ENCODE data around the gene DYRK3. TPM values are rescaled to one million over a fixed set of nuclear protein-coding genes. Genes with fewer than 3 reads are reported as not detected.
"Not testable (repeated sequence)": the region's sequence is repeated elsewhere in the genome, so short reads cannot be mapped to it uniquely, and the experiment has no call there.

The DYRK3 gene
- 14.1 and 15.5 TPM in 2 replicates for total RNA-seq (2014; rRNA removed; shearing (Covaris generic))
- 9.2 and 10.9 TPM in 2 replicates for polyA plus RNA-seq (2014; cell fraction: nucleus; rRNA removed)

DNA sequence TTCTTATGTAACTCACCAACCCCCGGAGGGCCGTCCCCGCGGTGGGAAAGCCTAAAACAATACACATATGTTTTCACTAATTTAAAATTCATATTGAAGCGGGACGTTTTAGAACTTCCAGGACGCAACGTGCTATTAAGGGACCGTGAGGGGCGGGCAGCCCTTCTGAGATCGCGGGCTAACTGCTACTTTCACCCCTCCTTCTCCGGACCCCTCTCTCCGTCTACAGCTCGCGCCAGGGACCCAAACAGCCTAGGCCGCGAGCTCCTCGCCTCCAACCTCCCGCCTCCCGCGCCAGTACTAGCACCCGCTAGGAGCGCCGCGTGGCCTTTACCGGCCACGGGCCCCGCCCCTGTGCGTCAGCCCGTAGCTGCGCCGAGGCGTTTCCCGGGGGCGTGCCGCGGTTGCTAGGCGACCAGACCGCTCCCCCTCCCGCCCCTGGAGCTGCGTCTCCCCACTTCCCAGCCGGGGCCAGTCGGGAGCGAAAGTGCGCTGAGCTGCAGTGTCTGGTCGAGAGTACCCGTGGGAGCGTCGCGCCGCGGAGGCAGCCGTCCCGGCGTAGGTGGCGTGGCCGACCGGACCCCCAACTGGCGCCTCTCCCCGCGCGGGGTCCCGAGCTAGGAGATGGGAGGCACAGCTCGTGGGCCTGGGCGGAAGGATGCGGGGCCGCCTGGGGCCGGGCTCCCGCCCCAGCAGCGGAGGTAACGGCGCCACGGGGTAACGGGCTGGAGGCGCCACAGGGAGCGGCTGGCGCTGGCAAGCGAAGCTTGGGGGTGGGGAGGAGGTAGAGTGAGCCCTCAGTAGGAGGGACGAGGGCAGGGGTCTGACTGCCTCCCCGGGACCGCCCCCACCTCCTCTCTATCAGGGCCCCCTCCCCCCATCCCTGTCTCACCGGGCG is at the start of gene DYRK3:
TSS of gene DYRK3 (plus strand) at position 457 of the 898 bp plus-strand sequence. CDS start at position 625, 168 bp downstream.
- peak; percentile 94 for DNase-seq (ENCODE audit: extremely low read depth, low read depth)

DNA sequence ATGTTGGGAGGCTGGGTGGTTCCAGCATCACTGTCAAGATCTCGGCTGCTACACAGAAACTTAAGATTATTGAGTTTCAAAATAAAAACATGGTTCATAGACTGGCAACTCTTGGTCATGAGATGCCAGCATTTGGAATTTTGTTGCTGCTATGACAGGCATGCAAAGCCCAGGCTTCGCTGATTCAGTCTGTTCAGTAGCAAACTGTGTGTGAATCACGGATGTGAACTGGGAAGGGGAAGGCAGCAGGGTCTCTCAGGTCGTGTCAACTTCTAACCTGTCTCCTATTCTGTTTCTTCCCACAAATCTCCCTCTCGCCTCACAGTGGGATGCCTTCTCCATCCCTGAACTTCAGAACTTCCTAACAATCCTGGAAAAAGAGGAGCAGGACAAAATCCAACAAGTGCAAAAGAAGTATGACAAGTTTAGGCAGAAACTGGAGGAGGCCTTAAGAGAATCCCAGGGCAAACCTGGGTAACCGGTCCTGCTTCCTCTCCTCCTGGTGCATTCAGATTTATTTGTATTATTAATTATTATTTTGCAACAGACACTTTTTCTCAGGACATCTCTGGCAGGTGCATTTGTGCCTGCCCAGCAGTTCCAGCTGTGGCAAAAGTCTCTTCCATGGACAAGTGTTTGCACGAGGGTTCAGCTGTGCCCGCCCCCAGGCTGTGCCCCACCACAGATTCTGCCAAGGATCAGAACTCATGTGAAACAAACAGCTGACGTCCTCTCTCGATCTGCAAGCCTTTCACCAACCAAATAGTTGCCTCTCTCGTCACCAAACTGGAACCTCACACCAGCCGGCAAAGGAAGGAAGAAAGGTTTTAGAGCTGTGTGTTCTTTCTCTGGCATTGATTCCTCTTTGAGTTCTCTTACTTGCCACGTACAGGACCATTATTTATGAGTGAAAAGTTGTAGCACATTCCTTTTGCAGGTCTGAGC is 48.6 kb upstream of the DYRK3 start:
- DNase-seq (ENCODE audit: extremely low read depth, low read depth): no peak

DNA sequence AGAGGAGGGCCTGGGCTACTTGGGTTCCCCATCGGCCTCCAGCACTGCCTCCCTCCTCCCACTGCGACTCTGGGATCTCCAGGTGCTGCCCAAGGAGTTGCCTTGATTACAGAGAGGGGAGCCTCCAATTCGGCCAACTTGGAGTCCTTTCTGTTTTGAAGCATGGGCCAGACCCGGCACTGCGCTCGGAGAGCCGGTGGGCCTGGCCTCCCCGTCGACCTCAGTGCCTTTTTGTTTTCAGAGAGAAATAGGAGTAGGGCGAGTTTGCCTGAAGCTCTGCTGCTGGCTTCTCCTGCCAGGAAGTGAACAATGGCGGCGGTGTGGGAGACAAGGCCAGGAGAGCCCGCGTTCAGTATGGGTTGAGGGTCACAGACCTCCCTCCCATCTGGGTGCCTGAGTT is 47.4 kb upstream of the DYRK3 start:
- DNase-seq (ENCODE audit: extremely low read depth, low read depth): no peak

DNA sequence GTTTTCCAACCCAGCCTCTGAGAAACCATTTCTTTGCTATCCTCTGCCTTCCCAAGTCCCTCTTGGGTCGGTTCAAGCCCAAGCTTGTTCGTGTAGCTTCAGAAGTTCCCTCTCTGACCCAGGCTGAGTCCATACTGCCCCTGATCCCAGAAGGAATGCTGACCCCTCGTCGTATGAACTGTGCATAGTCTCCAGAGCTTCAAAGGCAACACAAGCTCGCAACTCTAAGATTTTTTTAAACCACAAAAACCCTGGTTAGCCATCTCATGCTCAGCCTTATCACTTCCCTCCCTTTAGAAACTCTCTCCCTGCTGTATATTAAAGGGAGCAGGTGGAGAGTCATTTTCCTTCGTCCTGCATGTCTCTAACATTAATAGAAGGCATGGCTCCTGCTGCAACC is 46.8 kb upstream of the DYRK3 start:
- DNase-seq (ENCODE audit: extremely low read depth, low read depth): no peak

DNA sequence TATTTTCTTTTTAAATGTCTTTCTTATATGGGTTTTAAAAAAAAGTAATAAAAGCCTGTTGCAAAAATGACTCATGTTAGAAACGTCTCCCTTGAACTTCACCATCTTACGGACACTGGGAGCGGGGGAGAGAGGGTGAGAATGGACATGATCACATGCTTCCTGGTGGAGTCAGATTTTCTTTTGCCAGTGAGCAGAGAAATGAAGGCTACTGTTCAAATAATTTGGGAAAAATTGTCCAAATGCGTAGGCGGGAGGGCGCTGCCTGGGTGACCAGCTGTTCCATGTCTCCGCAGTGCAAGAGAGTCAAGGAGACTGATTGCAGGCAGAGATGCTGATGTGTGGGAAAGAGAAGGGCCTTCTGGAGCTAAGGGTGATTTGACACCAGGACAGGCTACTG is 46.1 kb upstream of the DYRK3 start:
- DNase-seq (ENCODE audit: extremely low read depth, low read depth): no peak

DNA sequence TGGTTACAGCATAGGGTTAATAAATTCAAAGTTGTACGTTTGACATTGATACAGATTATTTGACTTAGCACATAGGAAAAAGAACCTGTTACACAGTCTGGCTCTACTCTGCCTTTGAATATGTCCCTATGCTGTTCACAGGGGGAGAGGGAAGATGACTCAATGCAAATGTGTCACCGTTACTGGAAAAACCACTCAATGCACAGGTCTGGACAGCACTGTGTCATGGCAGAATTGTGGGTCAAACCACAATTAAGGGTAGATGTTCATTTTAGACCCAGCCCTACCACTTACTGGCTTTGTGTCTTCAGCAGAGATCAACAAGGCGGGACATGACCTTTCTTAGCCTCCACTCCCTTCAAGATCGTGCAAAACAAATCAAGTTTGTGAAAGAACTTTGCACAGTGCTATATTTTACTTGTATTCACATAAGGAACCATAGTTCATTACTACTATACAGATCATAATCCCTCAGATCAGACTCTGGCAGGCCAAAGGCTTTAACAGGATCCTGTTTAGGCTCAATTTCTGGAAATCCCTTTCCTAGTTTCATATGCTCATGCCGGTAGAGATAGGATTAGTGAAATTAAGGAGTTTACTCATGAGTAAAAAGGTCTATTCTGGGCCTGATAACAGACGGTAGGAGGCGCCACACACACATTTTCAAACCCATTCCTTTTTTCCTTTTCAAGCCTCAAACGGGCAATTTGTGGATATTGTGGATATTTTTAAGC is 45.1 kb upstream of the DYRK3 start:
- DNase-seq (ENCODE audit: extremely low read depth, low read depth): no peak

DNA sequence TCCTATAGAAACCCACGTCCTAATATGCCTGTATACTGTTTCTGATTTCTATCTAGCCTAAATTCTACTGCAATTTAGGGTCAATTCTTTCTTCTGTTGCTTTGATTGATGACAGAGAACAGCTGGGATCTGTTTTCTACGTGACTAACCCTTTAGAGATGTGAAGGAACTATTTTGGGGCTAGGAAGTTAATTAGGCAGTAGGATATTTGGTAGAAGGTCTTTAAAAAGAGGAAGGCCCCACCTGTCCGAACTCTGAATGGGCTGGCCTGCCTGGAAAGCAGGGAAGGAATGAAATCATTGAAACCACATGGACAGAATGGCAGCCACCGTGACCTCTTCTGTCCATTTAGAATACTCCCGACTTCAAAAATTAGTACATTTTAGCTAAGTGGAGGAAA is 44.1 kb upstream of the DYRK3 start:
- DNase-seq (ENCODE audit: extremely low read depth, low read depth): no peak

DNA sequence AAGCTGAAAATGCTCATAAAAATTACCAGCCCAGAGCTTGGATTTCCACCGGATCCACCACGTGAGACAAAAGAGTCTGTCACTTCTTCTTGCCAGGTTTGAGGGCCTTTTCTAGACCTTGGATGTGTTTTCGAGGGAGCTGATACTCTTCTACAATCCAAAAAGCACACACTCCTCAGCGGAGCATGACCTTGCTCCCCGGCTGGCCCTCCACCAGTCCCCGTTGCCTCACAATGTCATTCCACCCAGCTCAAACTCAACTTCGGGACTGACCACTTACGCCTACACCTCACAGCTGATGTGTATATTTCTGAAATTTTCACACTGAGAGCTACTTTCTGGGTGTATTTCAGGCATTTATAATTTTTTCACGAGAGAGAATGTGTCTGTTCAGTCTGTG is 43.6 kb upstream of the DYRK3 start:
- DNase-seq (ENCODE audit: extremely low read depth, low read depth): no peak

DNA sequence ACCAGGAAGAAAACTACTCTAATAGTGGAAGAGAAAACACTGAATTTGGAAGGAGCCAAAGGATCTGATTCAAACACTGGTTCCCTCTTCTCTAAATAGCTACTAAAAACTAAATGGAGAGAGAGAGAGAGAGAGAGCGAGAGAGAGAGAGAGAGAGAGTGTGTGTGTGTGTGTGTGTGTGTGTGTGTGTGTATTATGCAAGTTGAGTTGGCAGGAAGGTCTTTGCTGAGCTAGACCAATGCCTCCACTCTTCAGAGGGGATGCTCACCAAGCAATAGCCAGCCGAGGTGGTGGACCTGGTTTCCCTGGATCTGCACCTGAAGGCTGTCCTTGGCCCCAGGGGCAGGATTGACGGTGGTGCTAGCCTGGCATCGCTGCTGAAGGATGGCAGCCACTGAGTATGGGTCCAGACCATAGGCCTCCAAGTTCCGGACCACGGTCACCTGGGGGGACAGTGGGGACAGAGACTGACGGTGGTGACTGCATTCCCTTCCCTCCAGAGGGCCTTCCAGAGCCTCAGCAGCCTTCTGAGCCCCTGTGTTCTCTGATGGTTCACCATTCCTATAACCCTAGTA is 41.9 kb upstream of the DYRK3 start:
- DNase-seq (ENCODE audit: extremely low read depth, low read depth): no peak

DNA sequence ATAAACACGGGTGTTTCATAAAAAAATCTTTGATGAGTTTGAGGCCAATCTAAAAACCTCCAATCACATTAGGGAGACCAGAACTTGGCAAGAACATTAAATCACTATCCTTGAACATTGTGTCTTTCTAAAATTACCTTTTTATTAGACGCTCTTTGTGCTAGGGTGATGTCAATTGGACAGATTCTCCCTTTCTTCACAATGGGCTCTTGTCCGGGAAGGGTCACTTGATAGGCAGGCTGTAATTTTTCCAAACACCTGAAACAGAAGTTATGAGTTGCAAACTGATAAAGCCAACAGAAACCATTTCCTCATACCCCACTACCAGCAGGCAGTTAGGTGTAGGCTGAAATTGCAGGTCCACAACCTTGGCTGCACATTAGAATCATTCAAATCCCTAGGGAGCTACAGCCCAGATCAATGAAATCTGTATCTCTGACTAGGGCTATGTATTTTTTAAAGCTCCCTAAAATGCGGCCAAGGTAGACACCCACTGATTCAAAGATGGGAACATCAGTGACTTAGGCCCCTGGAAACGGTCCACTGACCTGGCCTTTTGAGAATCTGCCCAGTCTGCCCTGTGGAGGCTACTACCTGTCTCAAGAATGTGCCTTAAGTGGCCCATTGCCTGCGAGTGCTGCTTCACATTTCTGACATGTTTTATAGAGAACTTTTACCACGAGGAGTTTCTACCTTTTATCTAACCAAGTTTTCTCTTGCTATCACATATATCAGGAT is 39.6 kb upstream of the DYRK3 start:
- DNase-seq (ENCODE audit: extremely low read depth, low read depth): no peak

DNA sequence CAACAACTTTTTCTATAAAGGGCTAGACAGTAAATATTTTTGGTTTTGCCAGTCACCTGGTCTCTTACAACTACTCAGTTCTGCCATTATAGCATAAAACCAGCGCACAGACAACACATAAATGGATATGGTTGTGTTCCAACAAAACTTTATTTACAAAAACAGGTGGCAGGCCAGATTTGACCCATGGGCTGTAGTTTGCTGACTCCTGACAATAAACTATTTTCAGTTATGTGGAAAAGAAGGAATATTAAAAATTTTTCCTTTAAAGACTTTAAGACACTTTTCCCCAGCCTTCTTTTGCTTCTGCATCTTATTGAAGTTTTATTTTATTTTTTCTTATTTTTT is 39.0 kb upstream of the DYRK3 start:
- no peak for DNase-seq (ENCODE audit: extremely low read depth, low read depth)

DNA sequence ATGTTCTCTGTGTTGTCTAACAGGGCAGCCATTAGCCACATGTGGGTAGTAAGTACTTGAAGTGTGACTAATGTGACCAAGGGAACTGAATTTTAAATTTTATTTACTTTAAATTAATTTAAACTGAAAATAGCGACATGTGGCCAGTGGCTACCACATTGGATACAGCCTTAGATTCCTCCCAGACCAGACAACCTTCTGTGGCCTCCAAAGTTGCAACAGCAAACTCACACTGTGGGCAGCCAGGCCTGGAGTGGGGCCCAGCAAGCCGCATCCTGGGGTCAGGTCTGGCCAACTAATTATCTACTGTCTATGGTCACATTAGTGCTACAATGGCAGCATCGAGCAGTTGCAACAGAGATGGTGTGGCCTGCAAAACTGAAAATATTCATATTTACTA is 34.8 kb upstream of the DYRK3 start:
- no peak for DNase-seq (ENCODE audit: extremely low read depth, low read depth)

DNA sequence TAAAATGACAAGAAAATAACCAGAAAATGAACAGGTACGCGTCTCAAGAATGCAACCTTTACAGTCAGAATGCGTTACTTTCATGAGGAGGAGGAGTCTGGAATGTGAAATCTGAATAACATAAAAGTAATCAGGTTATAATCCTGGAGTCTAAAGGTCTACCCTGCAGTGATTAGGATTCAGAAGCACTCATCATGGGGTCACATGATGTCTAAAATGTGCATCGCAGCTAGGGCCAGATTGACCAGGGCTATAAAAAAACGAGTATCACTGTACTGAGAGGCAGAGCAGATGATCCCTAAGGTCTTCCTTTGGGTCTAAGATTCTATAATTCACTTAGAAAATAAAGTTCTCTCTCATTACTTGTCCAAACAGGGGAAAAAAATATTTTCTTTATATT is 30.5 kb upstream of the DYRK3 start:
- DNase-seq (ENCODE audit: extremely low read depth, low read depth): no peak

DNA sequence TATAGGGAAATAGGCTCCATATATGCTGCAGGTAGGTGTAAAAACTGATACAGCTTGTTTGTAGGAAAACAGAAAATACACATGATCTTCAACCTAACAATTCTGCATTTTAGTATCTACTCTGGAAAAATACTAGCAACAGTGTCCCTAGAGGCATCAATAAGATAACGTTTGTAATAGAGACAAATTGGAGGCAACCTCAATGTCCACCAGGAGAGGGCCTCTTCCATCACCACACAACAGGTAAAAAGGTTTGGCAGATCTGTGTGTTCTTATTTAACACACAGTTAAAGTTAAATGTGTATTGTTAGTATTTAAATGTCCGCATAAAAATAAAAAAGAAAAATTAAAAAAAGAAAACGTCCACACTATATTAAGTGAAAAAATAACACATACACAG is 28.5 kb upstream of the DYRK3 start:
- DNase-seq (ENCODE audit: extremely low read depth, low read depth): peak; percentile 33

DNA sequence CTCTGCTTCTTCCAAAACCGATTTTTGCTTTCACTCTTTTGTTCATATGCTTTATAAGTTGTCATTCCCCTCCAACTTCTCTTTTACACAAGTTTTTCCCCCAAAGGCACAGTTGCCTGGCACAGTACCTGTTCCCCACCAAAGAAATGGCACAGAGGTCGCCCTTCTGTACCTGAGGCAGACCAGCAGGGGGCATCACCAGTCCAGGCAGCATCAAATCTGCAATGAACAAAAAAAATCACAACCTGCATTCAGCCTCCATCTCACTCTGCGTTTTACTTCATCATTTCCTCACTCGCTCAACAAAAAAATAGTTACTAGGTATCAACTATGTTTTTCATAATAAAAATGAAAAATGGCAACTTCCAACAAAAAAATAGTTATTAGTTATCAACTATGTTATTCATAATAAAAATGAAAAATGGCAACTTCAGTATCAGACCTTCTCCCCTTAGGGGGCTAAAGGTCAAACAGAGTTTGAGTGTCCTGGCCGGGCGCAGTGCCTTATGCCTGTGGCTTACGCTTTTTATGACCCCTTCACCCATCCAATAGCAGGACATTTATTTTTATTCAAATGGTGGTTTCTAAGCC is 27.1 kb upstream of the DYRK3 start:
- DNase-seq (ENCODE audit: extremely low read depth, low read depth): peak; percentile 46

DNA sequence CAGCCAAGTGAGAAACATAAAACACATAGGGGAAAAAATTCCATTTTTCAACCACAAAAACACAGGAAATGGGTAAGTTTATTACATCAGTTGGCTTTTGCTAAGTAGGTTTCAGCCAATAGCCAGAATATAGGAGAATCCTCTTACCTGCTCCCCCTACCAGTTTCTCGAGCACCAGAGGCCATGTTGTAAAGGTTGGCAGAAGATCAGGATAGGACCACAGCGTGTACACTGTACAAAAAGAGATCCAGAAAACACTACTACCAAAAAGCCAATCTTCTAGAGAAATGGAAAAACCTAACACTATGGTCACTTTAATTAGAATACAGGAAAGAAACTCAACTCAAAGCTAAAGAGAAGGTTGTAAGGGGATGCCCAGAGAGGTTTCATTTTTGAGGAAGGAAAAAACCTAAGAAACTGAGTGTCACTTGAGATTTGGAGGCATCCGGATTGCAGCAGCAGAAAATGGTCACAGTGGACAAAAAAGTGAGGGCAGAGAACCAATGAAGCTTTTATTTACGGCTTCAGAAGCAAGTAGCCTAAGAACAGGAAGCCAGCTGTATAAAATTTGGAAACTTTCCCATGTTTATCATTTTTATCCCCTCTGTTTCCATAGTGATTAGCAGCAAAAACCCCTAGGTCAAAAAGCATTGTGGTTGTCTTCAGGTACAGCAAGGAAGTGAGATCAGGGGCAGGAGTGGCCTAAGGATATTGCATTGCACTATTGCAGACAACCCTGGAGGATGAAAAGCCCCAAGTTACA is 25.9 kb upstream of the DYRK3 start:
- no peak for DNase-seq (ENCODE audit: extremely low read depth, low read depth)

DNA sequence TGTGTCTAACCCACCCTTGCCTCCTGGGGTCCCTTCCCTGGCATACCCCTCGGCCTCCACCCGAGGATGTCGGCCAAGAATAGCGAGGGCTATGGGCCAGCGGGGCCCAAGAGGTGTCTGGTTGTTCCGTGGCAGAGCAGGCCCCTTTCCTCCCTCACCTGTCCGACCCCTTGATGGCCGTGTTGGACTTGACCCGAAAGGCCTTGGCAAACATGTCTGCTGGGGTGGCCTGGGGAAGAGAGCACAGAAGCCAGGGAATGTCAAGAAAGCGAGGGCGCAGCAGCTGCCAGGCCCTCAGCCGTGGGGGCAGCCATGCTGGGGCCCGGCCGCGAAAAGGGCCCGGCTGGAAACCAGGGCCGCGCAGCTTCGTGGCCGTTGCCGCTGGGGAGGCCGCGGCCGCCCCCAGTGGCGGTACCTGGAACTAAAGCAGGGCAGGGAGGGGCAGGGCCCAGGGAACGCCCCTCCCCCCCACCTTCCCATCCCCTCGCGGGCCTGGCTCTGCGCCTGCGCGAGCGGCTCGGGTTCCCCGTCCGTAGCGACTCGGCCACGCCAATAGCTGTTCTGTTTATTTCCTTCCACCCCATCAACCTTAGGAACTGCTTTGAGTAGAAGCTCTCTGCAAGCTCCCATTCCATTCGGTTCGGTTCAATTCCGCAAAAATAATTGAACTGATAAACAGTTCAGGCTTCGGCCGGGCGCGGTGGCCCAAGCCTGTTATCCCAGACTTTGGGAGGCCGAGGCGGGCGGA is 23.0 kb upstream of the DYRK3 start, which contains the start of gene EIF2D:
TSS of gene EIF2D (minus strand) at position 337 of the 748 bp plus-strand sequence. CDS start at position 214, 123 bp downstream.
- peak; percentile 96 for DNase-seq (ENCODE audit: extremely low read depth, low read depth)

DNA sequence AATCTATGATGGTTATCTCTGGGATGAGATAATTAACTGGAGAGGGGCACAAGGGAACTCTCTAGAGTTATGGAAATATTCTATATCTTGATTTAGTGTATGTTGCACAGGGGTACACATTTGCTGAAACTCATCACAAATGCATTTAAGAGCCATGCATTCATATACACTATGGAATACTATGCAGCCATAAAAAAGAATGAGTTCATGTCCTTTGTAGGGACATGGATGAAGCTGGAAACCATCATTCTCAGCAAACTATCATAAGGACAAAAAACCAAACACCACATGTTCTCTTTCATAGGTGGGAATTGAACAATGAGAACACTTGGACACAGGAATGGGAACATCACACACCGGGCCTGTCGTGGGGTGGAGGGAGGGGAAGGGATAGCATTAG is 8.9 kb upstream of the DYRK3 start:
- DNase-seq (ENCODE audit: extremely low read depth, low read depth): not testable (repeated sequence)
